GM19238 (cell line): ENCODE measurements around the gene GLP2R.

ENCODE experiments used
- DNase-seq: peaks from one replicate; pipeline ENCODE4 v3.0.0; 2011; ENCODE audit warnings: low spot score; ENCODE audit not compliant: insufficient read length

Gene GLP2R

GRCh38 chr17:9850151-9850550, 24.4 kb downstream of the GLP2R start:
- DNase-seq = no peak

DNA sequence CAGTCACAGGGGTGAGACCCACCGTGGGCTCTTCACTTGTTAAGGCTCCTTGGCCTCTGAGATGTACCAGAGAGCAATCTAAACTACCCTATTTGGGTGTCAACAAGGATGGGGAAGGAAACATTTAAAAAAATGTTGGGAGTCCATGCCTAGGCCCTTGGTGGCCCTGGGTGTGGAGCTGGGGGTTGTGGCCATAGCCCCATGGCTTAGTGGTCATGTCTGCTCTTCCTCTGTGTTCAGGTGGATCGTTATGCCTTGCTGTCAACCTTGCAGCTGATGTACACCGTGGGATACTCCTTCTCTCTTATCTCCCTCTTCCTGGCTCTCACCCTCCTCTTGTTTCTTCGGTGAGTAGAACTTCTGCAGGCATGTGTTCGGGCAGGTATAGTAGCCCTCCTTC, 28.5 kb downstream of the GLP2R start:
- DNase-seq = no peak

GRCh38 chr17:9855036-9855435, 29.3 kb downstream of the GLP2R start:
- no peak for DNase-seq

DNA sequence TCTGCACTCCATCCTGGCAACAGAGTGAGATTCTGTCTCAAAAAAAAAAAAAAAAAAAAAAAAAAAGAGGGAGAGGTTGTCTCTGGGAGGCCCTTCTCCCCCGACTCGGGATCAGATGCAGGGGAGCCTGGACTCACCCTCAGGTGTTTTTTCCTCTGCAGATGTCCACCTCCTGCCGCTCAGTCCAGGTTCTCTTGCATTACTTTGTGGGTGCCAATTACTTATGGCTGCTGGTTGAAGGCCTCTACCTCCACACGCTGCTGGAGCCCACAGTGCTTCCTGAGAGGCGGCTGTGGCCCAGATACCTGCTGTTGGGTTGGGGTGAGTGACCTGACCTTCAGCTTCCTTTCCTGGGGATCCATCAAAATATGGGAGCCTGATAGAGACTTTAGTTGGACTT, 34.1 kb downstream of the GLP2R start:
- no peak for DNase-seq

DNA sequence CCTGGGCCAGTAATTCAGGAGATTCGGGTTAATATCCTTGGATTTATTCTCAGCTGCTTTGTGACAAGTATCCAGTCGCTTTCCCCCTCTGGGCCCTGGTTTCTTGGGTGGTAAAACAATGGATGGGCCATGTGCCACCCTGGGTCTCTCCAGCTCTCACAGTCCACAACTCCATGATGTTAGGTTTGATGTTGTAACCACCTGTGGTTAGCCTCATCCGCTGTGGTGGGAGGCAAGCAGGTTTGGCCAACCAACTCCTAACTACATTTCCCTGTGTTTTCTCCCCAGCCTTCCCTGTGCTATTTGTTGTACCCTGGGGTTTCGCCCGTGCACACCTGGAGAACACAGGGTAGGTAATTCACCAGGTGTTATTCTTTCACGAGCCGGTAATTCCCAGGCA, 35.1 kb downstream of the GLP2R start:
- no peak for DNase-seq

GRCh38 chr17:9862220-9862619, 36.5 kb downstream of the GLP2R start:
- no peak for DNase-seq

DNA sequence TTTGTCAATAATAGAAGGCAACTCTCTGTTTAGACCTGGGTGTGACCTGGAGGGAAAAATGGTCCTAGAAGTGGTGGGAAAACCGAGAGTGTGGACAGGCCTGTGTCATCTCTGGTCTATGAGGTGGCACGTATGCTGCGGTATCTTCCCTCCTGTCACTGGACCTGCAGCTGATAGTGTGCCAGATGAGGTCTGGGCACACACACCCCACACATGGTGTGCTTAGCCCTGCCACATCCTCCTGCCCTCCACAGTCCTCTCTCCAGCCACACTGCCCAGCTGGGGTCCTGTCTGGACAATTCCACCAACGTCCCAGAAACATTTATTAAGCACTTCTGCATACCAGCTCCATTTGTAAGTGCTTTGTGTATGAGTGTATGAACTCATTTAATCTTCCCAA, 37.2 kb downstream of the GLP2R start:
- DNase-seq = no peak

DNA sequence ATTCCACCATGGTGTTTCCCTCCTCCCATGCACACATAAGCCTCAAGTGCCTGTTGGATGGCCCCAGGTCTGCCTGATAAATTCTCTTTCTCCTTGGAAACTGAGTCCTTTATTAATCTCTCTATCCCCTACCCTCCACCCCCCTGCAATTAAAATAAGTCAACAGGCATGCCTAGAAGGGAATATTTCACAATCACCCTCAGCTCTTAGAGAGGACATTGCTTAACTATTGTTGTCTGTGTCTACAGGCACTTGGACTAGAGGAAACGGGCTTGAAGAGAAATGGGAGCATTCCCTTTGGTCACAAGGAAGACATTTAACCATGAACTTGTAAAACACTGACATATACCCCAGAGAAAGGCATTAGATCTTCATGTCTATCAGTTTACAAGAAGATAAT, 39.9 kb downstream of the GLP2R start:
- no peak for DNase-seq

GRCh38 chr17:9868552-9868951, 42.8 kb downstream of the GLP2R start:
- no peak for DNase-seq

DNA sequence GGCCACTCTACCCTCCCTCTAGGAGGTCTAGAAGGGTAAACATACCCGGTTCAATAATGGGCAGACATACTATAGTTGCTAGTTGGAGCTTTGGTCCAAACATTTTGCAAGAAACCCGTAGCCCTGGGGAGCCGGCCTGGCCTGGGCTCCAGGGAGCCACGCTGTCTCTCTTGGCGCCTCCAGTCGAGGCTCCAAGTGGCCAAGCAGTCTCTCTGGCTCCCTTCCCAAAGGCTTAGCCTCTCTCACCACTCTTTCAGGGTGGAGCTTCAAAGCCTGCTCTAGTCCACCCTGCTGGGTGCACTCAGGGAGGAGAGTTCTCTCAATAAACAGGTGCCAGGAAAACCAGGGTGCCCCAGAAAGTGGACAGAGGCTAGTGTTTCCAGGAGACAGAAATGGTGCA, 47.1 kb downstream of the GLP2R start:
- no peak for DNase-seq

- no peak for DNase-seq
Measured at GRCh38 chr17:9874722-9875121, 49.0 kb downstream of the GLP2R start.

GRCh38 chr17:9875441-9875840, 49.7 kb downstream of the GLP2R start:
- no peak for DNase-seq

GRCh38 chr17:9878356-9878755, 52.6 kb downstream of the GLP2R start:
- DNase-seq = no peak

GRCh38 chr17:9878786-9879525, 53.2 kb downstream of the GLP2R start:
- DNase-seq = no peak

DNA sequence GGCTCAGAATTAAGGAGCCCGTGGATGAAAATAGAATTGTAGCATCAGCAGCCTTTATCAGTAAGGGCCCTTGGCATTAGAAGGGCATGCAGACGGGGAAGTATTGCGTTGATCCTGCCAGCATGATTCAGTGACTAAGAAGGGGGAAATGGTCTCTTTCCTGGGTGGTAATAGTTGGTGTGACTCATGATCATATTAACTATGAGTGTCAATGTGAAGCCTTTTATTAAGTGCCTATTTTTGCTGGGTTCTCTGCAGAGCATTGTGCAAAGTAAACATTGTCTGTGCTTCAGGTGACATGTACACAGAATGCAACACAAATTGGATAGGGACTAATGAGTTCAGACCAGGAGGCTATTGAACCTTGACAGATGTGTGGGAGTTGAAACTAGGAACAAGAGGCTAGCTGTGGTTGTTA, 54.9 kb downstream of the GLP2R start:
- DNase-seq = no peak

DNA sequence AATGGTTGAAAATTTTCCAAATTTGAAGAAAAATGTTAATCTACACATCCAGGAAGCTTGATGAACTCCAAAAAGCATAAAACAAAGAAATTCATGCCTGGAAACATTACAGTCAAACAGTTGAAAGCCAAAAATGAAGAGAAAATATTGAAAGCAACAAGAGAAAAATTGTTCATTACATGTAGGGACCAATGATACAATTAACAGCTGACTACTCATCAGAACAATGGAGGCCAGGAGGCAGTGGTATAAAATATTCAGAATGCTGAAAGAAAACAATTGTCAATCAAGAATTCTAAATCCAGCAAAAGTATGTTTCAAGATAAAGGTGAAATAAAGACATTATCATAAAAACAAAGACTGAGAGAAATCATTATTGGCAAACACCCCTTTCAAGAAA, 57.7 kb downstream of the GLP2R start:
- no peak for DNase-seq

- no peak for DNase-seq
Measured at GRCh38 chr17:9886141-9886930, 60.6 kb downstream of the GLP2R start.

DNA sequence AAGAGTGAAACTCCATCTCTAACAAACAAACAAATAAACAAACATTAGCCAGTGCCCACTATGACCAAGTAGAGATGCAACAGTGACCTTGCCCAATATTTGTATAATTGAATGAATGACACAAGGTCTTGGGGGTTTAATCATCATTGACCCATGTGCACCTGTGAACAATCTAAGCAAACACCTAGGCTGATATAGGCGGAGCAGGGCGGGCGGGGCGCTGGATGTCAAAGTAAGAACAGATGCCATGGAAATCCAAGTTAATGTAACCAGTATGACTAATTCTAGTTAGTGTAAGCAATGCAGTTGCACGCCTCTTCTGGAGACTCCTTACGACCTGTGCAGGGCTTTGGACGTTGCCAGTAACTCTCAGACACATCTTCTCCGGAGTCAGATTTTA, 61.8 kb downstream of the GLP2R start:
- DNase-seq = no peak

- peak; percentile 36 for DNase-seq
Measured at GRCh38 chr17:9890124-9890523, 64.4 kb downstream of the GLP2R start.

DNA sequence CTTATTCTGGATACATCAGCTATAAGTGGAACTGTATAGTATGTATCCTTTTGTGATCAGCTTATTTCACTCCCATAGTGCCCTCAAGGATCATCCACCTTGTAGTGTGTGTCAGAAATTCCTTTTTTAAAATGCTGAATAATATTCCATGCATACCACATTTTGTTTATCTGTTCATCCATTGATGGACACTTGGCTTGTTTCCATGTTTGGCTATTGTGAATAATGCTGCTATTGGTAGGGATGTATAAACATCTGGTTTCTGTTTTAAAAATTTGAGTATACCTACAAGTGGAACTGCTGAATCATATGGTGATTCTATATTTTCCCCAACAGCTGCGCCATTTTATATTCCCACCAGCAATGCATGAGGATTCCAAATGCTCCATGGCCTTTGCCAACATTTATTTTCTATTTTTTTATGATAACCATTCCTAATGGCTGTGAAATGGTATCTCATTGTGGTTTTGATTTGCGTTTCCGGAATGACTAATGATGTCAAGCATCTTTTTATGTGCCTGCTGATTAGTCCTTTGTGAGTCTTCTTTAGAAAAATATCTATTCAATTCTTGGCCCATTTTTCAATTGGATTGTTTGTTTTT, 67.8 kb downstream of the GLP2R start:
- no peak for DNase-seq

DNA sequence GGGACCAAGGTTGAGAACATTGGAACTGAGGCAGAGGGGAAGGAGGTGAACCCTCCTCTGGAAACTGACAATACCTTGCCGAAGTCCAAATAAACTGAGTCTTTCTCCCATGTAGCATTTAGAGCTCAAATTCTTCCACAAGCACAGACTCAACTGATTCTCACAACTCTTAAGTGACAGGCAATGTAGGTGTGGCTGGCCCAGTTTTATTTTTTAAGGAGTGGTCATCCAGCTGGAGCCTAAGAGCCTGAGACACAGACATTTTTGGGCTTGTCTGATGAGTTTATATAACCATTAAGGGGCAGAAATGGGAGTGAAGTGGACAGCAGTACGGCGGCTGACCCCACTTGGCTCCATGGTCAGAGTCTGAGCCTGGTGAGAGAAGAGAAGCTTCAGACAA, 68.5 kb downstream of the GLP2R start:
- no peak for DNase-seq

- DNase-seq = no peak
Measured at GRCh38 chr17:9895923-9896322, 70.2 kb downstream of the GLP2R start.
